HCT116 (cell line): ENCODE results near the gene TPT1. TPM values are rescaled to one million over a fixed set of nuclear protein-coding genes. Genes with fewer than 3 reads are reported as not detected.

Experiments
- ATAC-seq: fragments of 200-7000 bp; cut with Tn5 transposase; 2 replicates; pipeline ENCODE4 v1.9.1; 2020; ENCODE audit warnings: mild to moderate bottlenecking, moderate library complexity
- BruUV-seq: library from RNA; stranded (reverse); fragments of 400-500 nt; replicated peaks from 2 replicates; lab custom pipeline; 2021; lab: Mats Ljungman, UMichigan
- CTCF ChIA-PET: fragments of 300-600 bp; sonication (Branson Sonifier 250); formaldehyde crosslinking; loops from one replicate; lab custom pipeline; 2021; ENCODE audit warnings: antibody characterized with exemption; lab: Charles Lee
- POLR2A ChIA-PET: fragments of 300-600, 350-600 bp; sonication (Branson Sonifier 250); formaldehyde crosslinking; loops from one replicate; lab custom pipeline; 2021; ENCODE audit warnings: antibody characterized with exemption; lab: Charles Lee
- RAD21 ChIA-PET, 2 experiments: fragments of 300-600 bp; sonication (Branson Sonifier 250); formaldehyde crosslinking; loops; one replicate each; lab custom pipeline; 2023; ENCODE audit warnings: low total read pairs in 2 of 2; ENCODE audit not compliant: uncharacterized antibody in 2 of 2, unreplicated experiment in 2 of 2, low non-redundant PET in 1 of 2; lab: Charles Lee
- DNase-seq: peaks from one replicate; pipeline ENCODE4 v3.0.0-alpha.2; 2010; ENCODE audit warnings: low read depth, low spot score
- H2AFZ ChIP-seq: fragments of 200-600 bp; shearing (Covaris generic), sonication (generic); 2 replicates; pipeline ENCODE4 v1.6.1; 2017; ENCODE audit warnings: low read depth, mixed run types, mixed read lengths, antibody characterized with exemption, low read length; ENCODE audit not compliant: poor library complexity, severe bottlenecking
- H3K27ac ChIP-seq: 2 replicates; pipeline ENCODE4 v1.5.1; 2012; ENCODE audit warnings: low read depth, low read length
- H3K27me3 ChIP-seq: fragments of 200-600 bp; sonication (generic); 2 replicates; pipeline ENCODE4 v1.6.1; 2016; ENCODE audit warnings: mixed run types, low read length, mixed read lengths; ENCODE audit not compliant: insufficient read depth
- H3K36me3 ChIP-seq, 2 experiments: fragments of 200-500 bp in 1 of 2; fragments of 200-600 bp in 1 of 2; sonication (Bioruptor generic) in 1 of 2; sonication (generic) in 1 of 2; 2 replicates each; pipeline versions ENCODE4 v1.5.1 to v1.6.1; 2014 to 2016; ENCODE audit warnings: low read length in 2 of 2, inconsistent platforms in 1 of 2, mixed read lengths in 1 of 2, mixed run types in 1 of 2; ENCODE audit not compliant: insufficient read depth in 2 of 2, control insufficient read depth in 1 of 2
- H3K4me1 ChIP-seq, 2 experiments: fragments of 200-600 bp in 1 of 2; sonication (generic) in 1 of 2; 2 replicates each; pipeline versions ENCODE4 v1.5.1 to v1.6.1; 2012 to 2017; ENCODE audit warnings: low read length in 2 of 2, inconsistent platforms in 1 of 2, mild to moderate bottlenecking in 1 of 2, mixed read lengths in 1 of 2, mixed run types in 1 of 2, moderate library complexity in 1 of 2; ENCODE audit not compliant: insufficient read depth in 2 of 2, control insufficient read depth in 1 of 2
- H3K4me2 ChIP-seq: fragments of 200-600 bp; sonication (generic); 2 replicates; pipeline ENCODE4 v1.6.1; 2017; ENCODE audit warnings: mixed run types, low read length, mixed read lengths
- H3K4me3 ChIP-seq, 2 experiments: fragments of 200-600 bp in 1 of 2; sonication (generic) in 1 of 2; replicated peaks in 1 of 2; 2 replicates each; pipeline ENCODE4 v1.5.1; 2011 to 2016; ENCODE audit warnings: low read length in 2 of 2, control low read depth in 1 of 2, low read depth in 1 of 2, mild to moderate bottlenecking in 1 of 2, mixed read lengths in 1 of 2, mixed run types in 1 of 2
- H3K79me2 ChIP-seq: fragments of 200-600 bp; sonication (generic); 2 replicates; pipeline ENCODE4 v1.6.1; 2017; ENCODE audit warnings: mild to moderate bottlenecking, mixed run types, low read length, moderate library complexity, mixed read lengths; ENCODE audit not compliant: insufficient read depth
- H3K9ac ChIP-seq: fragments of 200-600 bp; sonication (generic); 2 replicates; pipeline ENCODE4 v1.6.1; 2016; ENCODE audit warnings: low read length, mixed read lengths
- H3K9me2 ChIP-seq: fragments of 200-600 bp; sonication (generic), shearing (Covaris generic); 2 replicates; pipeline ENCODE4 v1.6.1; 2017; ENCODE audit warnings: mixed run types, mild to moderate bottlenecking, moderate library complexity; ENCODE audit not compliant: insufficient read depth
- H3K9me3 ChIP-seq, 2 experiments: fragments of 200-500 bp in 1 of 2; fragments of 200-600 bp in 1 of 2; sonication (Bioruptor generic) in 1 of 2; sonication (generic) in 1 of 2; 2 replicates each; pipeline ENCODE4 v1.6.1; 2014 to 2017; ENCODE audit warnings: low read length in 2 of 2, mixed read lengths in 2 of 2, inconsistent platforms in 1 of 2, low read depth in 1 of 2, mild to moderate bottlenecking in 1 of 2, mixed run types in 1 of 2, moderate library complexity in 1 of 2; ENCODE audit not compliant: control insufficient read depth in 1 of 2, insufficient read depth in 1 of 2
- H4K20me1 ChIP-seq: fragments of 200-600 bp; sonication (generic), shearing (Covaris generic); 2 replicates; pipeline ENCODE4 v1.6.1; 2017; ENCODE audit warnings: mixed run types, mild to moderate bottlenecking, moderate library complexity; ENCODE audit not compliant: insufficient read depth
- CEBPB ChIP-seq: IDR thresholded peaks from 2 replicates; pipeline ENCODE4 v1.6.1; 2012; ENCODE audit warnings: low read depth
- EGR1 ChIP-seq: IDR thresholded peaks from 2 replicates; pipeline ENCODE4 v1.6.1; 2012; ENCODE audit warnings: low read depth
- ELF1 ChIP-seq: IDR thresholded peaks from 2 replicates; pipeline ENCODE4 v1.6.1; 2012; ENCODE audit warnings: low read depth, borderline replicate concordance
- EZH2 ChIP-seq: fragments of 200-600 bp; sonication (generic); IDR thresholded peaks from 2 replicates; pipeline ENCODE4 v1.6.1; 2017; ENCODE audit warnings: antibody characterized with exemption, mixed run types
- JUND ChIP-seq: IDR thresholded peaks from 2 replicates; pipeline ENCODE4 v1.6.1; 2012
- POLR2A ChIP-seq: IDR thresholded peaks from 2 replicates; pipeline ENCODE4 v1.7.0; 2011; ENCODE audit warnings: borderline replicate concordance; ENCODE audit not compliant: insufficient read depth, insufficient read length; ENCODE audit errors: extremely low read depth
- POLR2AphosphoS5 ChIP-seq: IDR thresholded peaks from 2 replicates; pipeline ENCODE4 v1.6.1; 2011; ENCODE audit warnings: mild to moderate bottlenecking, low read depth, low read length, moderate library complexity
- SIN3A ChIP-seq: IDR thresholded peaks from 2 replicates; pipeline ENCODE4 v1.6.1; 2012; ENCODE audit warnings: low read depth
- SRF ChIP-seq: IDR thresholded peaks from 2 replicates; pipeline ENCODE4 v1.6.1; 2012; ENCODE audit warnings: low read depth
- TCF7L2 ChIP-seq: IDR thresholded peaks from 2 replicates; pipeline ENCODE4 v1.7.0; 2011; ENCODE audit warnings: borderline replicate concordance, inconsistent platforms; ENCODE audit not compliant: insufficient read depth, insufficient read length; ENCODE audit errors: extremely low read depth
- YY1 ChIP-seq: IDR thresholded peaks from 2 replicates; pipeline ENCODE4 v1.6.1; 2011; ENCODE audit warnings: low read length, low read depth, moderate library complexity, mild to moderate bottlenecking; ENCODE audit not compliant: insufficient replicate concordance; ENCODE audit errors: extremely low read depth
- intact Hi-C: fragments of 100-400 bp; cut with micrococcal nuclease; formaldehyde crosslinking; loops from 2 replicates; pipeline ENCODE4 v1.10.0; 2022
- total RNA-seq: library from RNA; stranded (reverse); gene quantifications from one replicate; pipeline ENCODE4 v1.2.1, GENCODE V29; 2021; ENCODE audit not compliant: unreplicated experiment
- TF ChIP-seq, protein P1 (sequence below): IDR thresholded peaks from 2 replicates; pipeline ENCODE4 v1.6.1; 2012; ENCODE audit warnings: low read depth
- TF ChIP-seq, protein P2 (sequence below), 3 experiments: fragments of 200-600 bp in 1 of 3; sonication (generic) in 1 of 3; IDR thresholded peaks in 2 of 3; conservative IDR thresholded peaks in 1 of 3; 2 replicates each; pipeline ENCODE4 v1.5.1; 2012 to 2017; ENCODE audit warnings: low read depth in 2 of 3, low read length in 2 of 3, antibody characterized with exemption in 1 of 3, borderline replicate concordance in 1 of 3, control low read depth in 1 of 3, mild to moderate bottlenecking in 1 of 3, mixed read lengths in 1 of 3, mixed run types in 1 of 3, moderate library complexity in 1 of 3; ENCODE audit not compliant: insufficient read depth in 1 of 3
- TF ChIP-seq, protein P3 (sequence below): IDR thresholded peaks from 2 replicates; pipeline ENCODE4 v1.6.1; 2012

The TPT1 gene
- total RNA-seq, 1 experiment from 2014 or later = 2,859 TPM

DNA sequence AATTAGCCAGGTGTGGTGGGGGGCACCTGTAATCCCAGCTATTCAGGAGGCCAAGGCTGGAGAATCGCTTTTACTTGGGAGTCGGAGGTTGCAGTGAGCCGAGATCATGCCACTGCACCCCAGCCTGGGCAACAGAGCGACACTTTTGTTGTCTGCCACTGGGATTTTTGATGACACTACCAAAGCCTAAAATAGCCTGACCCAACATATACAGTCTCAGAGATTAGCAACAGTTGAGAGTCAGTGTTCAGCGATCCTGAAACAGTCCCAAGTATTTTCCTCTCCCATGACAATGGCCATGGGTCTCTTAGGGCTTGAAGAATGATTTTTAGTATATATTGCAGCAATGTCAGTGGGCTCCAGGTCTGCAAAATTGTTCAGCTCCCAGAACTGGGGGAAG, 44.3 kb upstream of the TPT1 start:
- DNase-seq (no peak), ATAC-seq (no peak)
- ChIA-PET CTCF (no interaction called here), POLR2A (no interaction called here), RAD21 (no interaction called here)
- no peaks in the 10 kb centered on the region for H3K9me2 ChIP-seq
- no peak overlapping the region for H3K4me2 ChIP-seq
- no peak overlapping the region for H2AFZ ChIP-seq
- 0 out of 4 replicates have a peak, but pooled peaks cover 0 to 5% of the 10 kb centered on the region in 2 experiments for H3K36me3 ChIP-seq
- no peak overlapping the region for H3K4me3 ChIP-seq
- BruUV-seq = TSS peak; percentile 20
- H3K27me3 ChIP-seq = no peaks in the 10 kb centered on the region
- H3K4me1 ChIP-seq = no peaks in the 10 kb centered on the region
- H4K20me1 ChIP-seq = no peaks in the 10 kb centered on the region
- H3K27ac ChIP-seq = no peak overlapping the region
- H3K79me2 ChIP-seq = no peaks in the 10 kb centered on the region
- H3K9ac ChIP-seq = no peak overlapping the region
- H3K9me3 ChIP-seq = no peaks in the 10 kb centered on the region
- intact Hi-C loops = no loop called here
- TF ChIP-seq, protein P1, sequence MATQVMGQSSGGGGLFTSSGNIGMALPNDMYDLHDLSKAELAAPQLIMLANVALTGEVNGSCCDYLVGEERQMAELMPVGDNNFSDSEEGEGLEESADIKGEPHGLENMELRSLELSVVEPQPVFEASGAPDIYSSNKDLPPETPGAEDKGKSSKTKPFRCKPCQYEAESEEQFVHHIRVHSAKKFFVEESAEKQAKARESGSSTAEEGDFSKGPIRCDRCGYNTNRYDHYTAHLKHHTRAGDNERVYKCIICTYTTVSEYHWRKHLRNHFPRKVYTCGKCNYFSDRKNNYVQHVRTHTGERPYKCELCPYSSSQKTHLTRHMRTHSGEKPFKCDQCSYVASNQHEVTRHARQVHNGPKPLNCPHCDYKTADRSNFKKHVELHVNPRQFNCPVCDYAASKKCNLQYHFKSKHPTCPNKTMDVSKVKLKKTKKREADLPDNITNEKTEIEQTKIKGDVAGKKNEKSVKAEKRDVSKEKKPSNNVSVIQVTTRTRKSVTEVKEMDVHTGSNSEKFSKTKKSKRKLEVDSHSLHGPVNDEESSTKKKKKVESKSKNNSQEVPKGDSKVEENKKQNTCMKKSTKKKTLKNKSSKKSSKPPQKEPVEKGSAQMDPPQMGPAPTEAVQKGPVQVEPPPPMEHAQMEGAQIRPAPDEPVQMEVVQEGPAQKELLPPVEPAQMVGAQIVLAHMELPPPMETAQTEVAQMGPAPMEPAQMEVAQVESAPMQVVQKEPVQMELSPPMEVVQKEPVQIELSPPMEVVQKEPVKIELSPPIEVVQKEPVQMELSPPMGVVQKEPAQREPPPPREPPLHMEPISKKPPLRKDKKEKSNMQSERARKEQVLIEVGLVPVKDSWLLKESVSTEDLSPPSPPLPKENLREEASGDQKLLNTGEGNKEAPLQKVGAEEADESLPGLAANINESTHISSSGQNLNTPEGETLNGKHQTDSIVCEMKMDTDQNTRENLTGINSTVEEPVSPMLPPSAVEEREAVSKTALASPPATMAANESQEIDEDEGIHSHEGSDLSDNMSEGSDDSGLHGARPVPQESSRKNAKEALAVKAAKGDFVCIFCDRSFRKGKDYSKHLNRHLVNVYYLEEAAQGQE = no peak
- TF ChIP-seq EZH2 = no peak
- no peak for TF ChIP-seq SIN3A
- no peak for TF ChIP-seq SRF
- TF ChIP-seq JUND = no peak
- TF ChIP-seq POLR2A = no peak
- TF ChIP-seq EGR1 = no peak
- TF ChIP-seq POLR2AphosphoS5 = no peak
- no peak for TF ChIP-seq YY1
- TF ChIP-seq, protein P2, sequence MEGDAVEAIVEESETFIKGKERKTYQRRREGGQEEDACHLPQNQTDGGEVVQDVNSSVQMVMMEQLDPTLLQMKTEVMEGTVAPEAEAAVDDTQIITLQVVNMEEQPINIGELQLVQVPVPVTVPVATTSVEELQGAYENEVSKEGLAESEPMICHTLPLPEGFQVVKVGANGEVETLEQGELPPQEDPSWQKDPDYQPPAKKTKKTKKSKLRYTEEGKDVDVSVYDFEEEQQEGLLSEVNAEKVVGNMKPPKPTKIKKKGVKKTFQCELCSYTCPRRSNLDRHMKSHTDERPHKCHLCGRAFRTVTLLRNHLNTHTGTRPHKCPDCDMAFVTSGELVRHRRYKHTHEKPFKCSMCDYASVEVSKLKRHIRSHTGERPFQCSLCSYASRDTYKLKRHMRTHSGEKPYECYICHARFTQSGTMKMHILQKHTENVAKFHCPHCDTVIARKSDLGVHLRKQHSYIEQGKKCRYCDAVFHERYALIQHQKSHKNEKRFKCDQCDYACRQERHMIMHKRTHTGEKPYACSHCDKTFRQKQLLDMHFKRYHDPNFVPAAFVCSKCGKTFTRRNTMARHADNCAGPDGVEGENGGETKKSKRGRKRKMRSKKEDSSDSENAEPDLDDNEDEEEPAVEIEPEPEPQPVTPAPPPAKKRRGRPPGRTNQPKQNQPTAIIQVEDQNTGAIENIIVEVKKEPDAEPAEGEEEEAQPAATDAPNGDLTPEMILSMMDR (IDR thresholded peaks at IDR 0.05 in 2 of 3, conservative IDR thresholded peaks at IDR 0.05 in 1 of 3; ENCODE audit: borderline replicate concordance in 1 of 3, insufficient read depth in 1 of 3, low read depth in 2 of 3, low read length in 2 of 3) = no peak
- no peak for TF ChIP-seq TCF7L2
- TF ChIP-seq, protein P3, sequence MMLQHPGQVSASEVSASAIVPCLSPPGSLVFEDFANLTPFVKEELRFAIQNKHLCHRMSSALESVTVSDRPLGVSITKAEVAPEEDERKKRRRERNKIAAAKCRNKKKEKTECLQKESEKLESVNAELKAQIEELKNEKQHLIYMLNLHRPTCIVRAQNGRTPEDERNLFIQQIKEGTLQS = no peak
- TF ChIP-seq ELF1 = no peak
- no peak for TF ChIP-seq CEBPB
